ENCODE results near the gene KIT. TPM values are rescaled to one million over a fixed set of nuclear protein-coding genes. Genes with fewer than 3 reads are reported as not detected.

KIT gene
- total RNA-seq, 1 experiment from 2014 or later: 0.24 TPM

GRCh38 chr4:54683616-54684346, 26.0 kb downstream of the KIT start:
- peak; percentile 69 for DNase-seq (ENCODE audit: low read depth, low spot score)
- in situ Hi-C loops (cut with HindIII; ENCODE audit: low pct_unique_long_range_greater_than_20kb, low sequenced_read_pairs): no loop called here

DNA sequence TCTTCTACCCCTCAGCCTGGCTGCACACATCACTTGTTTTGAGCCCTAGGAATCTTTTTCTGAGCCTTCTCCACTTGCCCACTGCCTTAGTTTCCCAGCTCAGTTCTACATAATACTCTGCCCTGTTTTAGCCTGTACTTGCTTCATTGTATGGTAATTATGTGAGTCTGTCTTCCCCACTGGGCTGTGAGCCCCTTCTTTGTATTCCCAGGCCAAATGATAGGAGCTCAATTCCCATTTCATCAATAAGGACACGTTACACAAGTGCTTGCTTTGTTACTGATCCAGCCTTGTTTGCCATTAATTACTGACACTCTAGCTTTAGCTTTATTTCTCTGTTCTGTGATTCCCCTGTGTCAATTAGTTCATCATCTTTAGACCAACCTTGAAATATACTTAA, 28.1 kb downstream of the KIT start:
- DNase-seq (ENCODE audit: low read depth, low spot score): no peak
- in situ Hi-C loops (cut with HindIII; ENCODE audit: low pct_unique_long_range_greater_than_20kb, low sequenced_read_pairs): no loop called here

GRCh38 chr4:54687887-54688841, 30.4 kb downstream of the KIT start:
- in situ Hi-C loops (cut with HindIII; ENCODE audit: low pct_unique_long_range_greater_than_20kb, low sequenced_read_pairs): no loop called here
- no peak for DNase-seq (ENCODE audit: low read depth, low spot score)

- in situ Hi-C loops (cut with HindIII; ENCODE audit: low pct_unique_long_range_greater_than_20kb, low sequenced_read_pairs): no loop called here
- DNase-seq (ENCODE audit: low read depth, low spot score): no peak
Observed at GRCh38 chr4:54695337-54695736, 37.6 kb downstream of the KIT start.

- in situ Hi-C loops (cut with HindIII; ENCODE audit: low pct_unique_long_range_greater_than_20kb, low sequenced_read_pairs): no loop called here
- no peak for DNase-seq (ENCODE audit: low read depth, low spot score)
Observed at GRCh38 chr4:54695788-54696187, 38.0 kb downstream of the KIT start.

GRCh38 chr4:54696649-54697048, 38.9 kb downstream of the KIT start:
- DNase-seq (ENCODE audit: low read depth, low spot score): no peak
- in situ Hi-C loops (cut with HindIII; ENCODE audit: low pct_unique_long_range_greater_than_20kb, low sequenced_read_pairs): no loop called here

- peak; percentile 4 for DNase-seq (ENCODE audit: low read depth, low spot score)
- in situ Hi-C loops (cut with HindIII; ENCODE audit: low pct_unique_long_range_greater_than_20kb, low sequenced_read_pairs): no loop called here
Observed at GRCh38 chr4:54700986-54701385, 43.2 kb downstream of the KIT start.

GRCh38 chr4:54703182-54703581, 45.4 kb downstream of the KIT start:
- in situ Hi-C loops (cut with HindIII; ENCODE audit: low pct_unique_long_range_greater_than_20kb, low sequenced_read_pairs): no loop called here
- DNase-seq (ENCODE audit: low read depth, low spot score): no peak

- in situ Hi-C loops (cut with HindIII; ENCODE audit: low pct_unique_long_range_greater_than_20kb, low sequenced_read_pairs): no loop called here
- DNase-seq (ENCODE audit: low read depth, low spot score): no peak
Observed at GRCh38 chr4:54707406-54707805, 49.6 kb downstream of the KIT start.

- in situ Hi-C loops (cut with HindIII; ENCODE audit: low pct_unique_long_range_greater_than_20kb, low sequenced_read_pairs): no loop called here
- DNase-seq (ENCODE audit: low read depth, low spot score): no peak
Observed at GRCh38 chr4:54708339-54709279, 50.9 kb downstream of the KIT start.

- no peak for DNase-seq (ENCODE audit: low read depth, low spot score)
- in situ Hi-C loops (cut with HindIII; ENCODE audit: low pct_unique_long_range_greater_than_20kb, low sequenced_read_pairs): no loop called here
Observed at GRCh38 chr4:54709400-54709799, 51.6 kb downstream of the KIT start.

- no peak for DNase-seq (ENCODE audit: low read depth, low spot score)
- in situ Hi-C loops (cut with HindIII; ENCODE audit: low pct_unique_long_range_greater_than_20kb, low sequenced_read_pairs): no loop called here
Observed at GRCh38 chr4:54712206-54712605, 54.4 kb downstream of the KIT start.

DNA sequence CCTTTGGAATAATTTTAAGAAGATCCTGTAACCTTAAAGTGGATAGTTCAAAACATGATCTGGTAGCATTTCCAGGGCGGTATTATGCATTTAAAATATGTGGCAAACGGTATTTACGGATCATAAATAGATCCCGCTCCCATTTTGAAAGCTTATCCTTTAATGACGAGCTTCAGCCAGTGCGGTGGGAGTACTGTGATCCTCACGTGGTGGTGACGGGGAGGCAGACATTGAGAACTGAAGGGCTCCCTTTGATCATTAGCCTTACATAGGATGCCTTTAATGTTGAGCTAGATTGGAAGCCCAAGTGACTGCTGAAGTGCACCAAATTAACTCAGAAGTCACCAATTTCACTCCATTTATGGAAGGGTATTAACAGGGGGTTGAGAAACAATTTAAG, 56.9 kb downstream of the KIT start:
- peak; percentile 78 for DNase-seq (ENCODE audit: low read depth, low spot score)
- in situ Hi-C loops (cut with HindIII; ENCODE audit: low pct_unique_long_range_greater_than_20kb, low sequenced_read_pairs): no loop called here

- in situ Hi-C loops (cut with HindIII; ENCODE audit: low pct_unique_long_range_greater_than_20kb, low sequenced_read_pairs): no loop called here
- DNase-seq (ENCODE audit: low read depth, low spot score): no peak
Observed at GRCh38 chr4:54716478-54717065, 58.8 kb downstream of the KIT start.

DNA sequence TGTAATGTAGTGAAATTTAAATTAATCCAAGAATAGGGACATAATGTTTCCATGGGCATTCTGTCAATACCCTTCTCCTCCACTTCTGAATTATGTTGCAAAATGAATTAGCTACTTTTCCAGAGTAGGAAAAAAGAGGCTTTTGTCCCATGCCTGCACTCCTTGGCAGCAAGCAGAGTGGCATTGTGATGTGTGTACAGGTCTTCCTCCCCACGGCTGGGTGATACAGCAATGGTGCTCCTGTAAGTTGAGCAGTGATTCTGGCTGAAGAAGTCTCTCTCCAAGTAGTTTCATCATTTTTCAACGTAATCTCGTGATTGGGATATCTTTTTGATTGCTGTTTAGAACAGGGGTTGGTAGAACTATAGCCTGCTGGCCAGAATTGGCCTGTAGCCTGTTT, 59.9 kb downstream of the KIT start:
- peak; percentile 3 for DNase-seq (ENCODE audit: low read depth, low spot score)
- in situ Hi-C loops (cut with HindIII; ENCODE audit: low pct_unique_long_range_greater_than_20kb, low sequenced_read_pairs): no loop called here

DNA sequence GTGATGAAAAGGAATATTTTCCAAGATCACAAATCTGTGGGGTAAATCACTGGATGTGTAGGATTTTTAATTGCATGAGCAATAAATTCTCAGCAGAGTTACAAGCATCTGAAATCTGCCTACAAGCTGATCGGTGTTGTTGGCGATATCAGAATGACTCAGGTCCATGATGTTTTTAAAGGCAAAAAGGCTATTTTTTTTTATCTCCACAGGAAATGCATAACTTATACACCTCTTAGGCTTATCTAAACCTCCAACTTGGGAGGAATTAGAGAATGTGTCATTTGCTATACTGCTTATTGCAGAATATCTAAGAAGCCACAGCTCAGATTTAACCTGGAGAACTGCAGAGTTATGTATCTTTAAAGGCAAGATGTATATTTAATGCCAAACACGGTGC, 61.6 kb downstream of the KIT start:
- in situ Hi-C loops (cut with HindIII; ENCODE audit: low pct_unique_long_range_greater_than_20kb, low sequenced_read_pairs): no loop called here
- no peak for DNase-seq (ENCODE audit: low read depth, low spot score)

DNA sequence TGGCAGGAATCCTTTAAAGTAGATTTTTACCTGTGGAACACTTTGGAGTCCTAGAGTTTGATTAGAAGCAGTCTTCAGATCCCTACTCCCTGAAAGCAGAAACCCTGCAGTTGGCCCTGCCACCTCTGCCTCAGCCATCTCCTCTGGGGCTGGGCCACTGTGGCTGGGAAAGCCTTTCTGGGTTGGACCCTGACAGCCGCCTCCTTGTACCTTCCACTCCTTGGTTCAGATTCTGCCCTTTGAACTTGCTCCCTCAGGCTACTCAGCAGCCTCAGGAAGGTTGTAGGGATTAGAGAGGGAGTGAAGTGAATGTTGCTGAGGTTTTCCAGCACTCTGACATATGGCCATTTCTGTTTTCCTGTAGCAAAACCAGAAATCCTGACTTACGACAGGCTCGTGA, 65.5 kb downstream of the KIT start:
- in situ Hi-C loops (cut with HindIII; ENCODE audit: low pct_unique_long_range_greater_than_20kb, low sequenced_read_pairs): no loop called here
- DNase-seq (ENCODE audit: low read depth, low spot score): no peak
